ENCODE results near the gene TSR3. TPM values are rescaled to one million over a fixed set of nuclear protein-coding genes. Genes with fewer than 3 reads are reported as not detected.

The TSR3 gene
- total RNA-seq (2014; rRNA removed; shearing (Covaris generic)) = 88.1 and 96.8 TPM in 2 replicates

- peak; percentile 70 for DNase-seq (ENCODE audit: low spot score)
- in situ Hi-C loops (cut with HindIII; ENCODE audit: low sequenced_read_pairs) = no loop called here
Measured at GRCh38 chr16:1351582-1352362, at the start of gene TSR3, which contains the start of gene GNPTG. Gene TSR3 (minus strand): TSS chr16:1351878. CDS start chr16:1351804, 74 bp downstream. Gene GNPTG (plus strand): TSS chr16:1351931. CDS start chr16:1351966, 35 bp downstream.

- DNase-seq (ENCODE audit: low spot score) = no peak
Measured at GRCh38 chr16:1401061-1401757, 49.5 kb upstream of the TSR3 start.

DNA sequence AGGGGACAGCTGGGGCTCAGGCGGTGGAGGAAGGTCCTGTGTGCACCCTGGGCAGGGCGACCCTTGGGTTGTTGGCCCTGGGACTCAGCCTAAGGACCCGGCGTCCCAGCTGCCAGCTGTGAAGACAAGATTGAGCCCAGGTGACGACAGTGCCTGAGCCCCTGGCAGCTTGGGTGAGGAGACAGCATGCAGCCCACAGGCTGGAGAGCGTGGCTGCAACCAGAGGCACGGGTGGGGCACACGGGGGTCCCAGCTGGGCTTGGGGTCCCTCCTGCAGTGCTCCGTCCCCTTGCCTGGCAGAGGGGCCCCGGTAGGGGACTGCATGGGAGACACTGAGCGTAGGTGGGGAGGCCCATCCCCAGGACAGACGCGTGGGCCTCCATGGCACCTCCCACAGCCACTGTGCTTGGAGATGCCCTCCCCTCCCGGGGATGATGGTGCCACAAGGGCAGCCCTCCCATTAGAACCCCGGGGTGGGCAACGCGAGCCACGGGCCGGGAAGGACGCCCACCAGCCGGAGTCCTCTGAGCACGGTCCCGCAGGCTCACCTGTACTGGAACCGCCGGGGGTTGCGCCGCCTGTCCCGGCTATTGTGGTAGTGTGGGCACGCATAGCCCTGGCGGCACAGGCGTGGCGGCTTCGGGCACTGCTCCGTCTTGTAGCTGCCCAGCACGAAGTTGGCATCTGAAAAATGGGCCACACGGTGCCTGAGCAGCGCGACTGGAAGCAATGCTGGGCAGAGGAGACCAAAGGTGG lies 47.3 kb upstream of the TSR3 start:
- in situ Hi-C loops (cut with HindIII; ENCODE audit: low sequenced_read_pairs) = no loop called here

More at GRCh38 chr16:1401061-1401757, 49.5 kb upstream of the TSR3 start:
- in situ Hi-C loops (cut with HindIII; ENCODE audit: low sequenced_read_pairs) = no loop called here

GRCh38 chr16:1398351-1398750 lies 46.7 kb upstream of the TSR3 start:
- in situ Hi-C loops (cut with HindIII; ENCODE audit: low sequenced_read_pairs) = no loop called here

More for the DNA sequence above, 47.3 kb upstream of the TSR3 start:
- DNase-seq (ENCODE audit: low spot score) = no peak

GRCh38 chr16:1397779-1398178 lies 46.1 kb upstream of the TSR3 start:
- in situ Hi-C loops (cut with HindIII; ENCODE audit: low sequenced_read_pairs) = no loop called here
- DNase-seq (ENCODE audit: low spot score) = no peak

More at GRCh38 chr16:1398351-1398750, 46.7 kb upstream of the TSR3 start:
- DNase-seq (ENCODE audit: low spot score) = no peak

DNA sequence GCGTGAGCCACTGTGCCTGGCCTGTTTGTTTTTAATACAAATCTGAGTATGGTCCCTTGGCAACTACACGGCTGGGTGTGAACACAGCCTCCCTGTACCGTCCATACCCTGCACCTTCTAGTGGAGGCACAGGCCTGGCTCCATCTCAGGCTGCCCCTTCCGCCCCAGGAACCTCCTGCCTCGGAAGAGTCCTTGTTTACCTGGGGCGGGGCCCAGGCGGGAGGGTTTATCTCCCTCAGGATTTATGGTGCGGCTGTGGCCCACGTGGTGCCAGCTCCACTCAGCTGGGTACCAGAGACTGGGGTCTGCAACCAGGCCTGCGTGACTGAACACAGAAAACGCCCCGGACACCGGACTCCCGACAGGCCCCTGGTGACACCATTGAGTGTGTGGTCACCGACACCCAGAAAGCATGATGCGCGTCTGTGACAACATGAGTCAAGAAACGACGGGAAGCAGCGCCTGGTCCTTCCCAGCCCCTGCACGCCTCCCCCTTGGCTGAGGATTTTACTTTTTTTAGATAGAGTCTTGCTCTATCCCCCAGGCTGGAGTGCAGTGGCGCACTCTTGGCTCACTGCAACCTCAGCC lies 43.9 kb upstream of the TSR3 start:
- in situ Hi-C loops (cut with HindIII; ENCODE audit: low sequenced_read_pairs) = no loop called here

DNA sequence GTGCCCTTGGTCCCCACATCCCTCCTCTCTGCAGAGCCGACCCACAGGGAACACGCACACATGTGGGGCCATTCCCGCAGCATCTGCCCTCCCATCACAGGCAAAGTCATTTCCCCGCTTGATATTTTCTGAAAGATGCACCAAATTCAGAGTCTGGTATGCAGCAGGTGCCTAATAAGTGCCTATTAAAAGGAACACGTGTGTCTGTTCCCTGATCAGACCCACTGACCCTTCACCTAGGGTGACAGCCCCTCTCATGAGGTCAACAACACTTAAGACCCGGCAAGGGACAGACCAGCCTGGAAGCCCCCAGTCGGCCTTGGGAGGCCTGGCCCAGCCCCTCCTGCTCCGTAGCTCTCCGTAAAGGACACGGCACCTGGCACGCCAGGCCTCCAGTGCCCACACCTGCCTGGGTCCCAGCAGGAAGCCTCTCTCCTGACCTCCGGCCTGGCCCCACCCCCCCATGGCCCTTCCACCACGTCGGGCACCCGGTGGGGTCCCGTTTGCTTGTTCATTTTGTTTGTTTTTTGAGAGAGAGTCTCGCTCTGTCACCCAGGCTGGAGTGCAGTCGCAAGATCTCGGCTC lies 42.8 kb upstream of the TSR3 start:
- in situ Hi-C loops (cut with HindIII; ENCODE audit: low sequenced_read_pairs) = no loop called here
- no peak for DNase-seq (ENCODE audit: low spot score)

More for the DNA sequence above, 43.9 kb upstream of the TSR3 start:
- DNase-seq (ENCODE audit: low spot score) = no peak

- DNase-seq (ENCODE audit: low spot score) = no peak
- in situ Hi-C loops (cut with HindIII; ENCODE audit: low sequenced_read_pairs) = no loop called here
Measured at GRCh38 chr16:1393613-1394176, 42.0 kb upstream of the TSR3 start.

GRCh38 chr16:1392826-1393225 lies 41.1 kb upstream of the TSR3 start:
- in situ Hi-C loops (cut with HindIII; ENCODE audit: low sequenced_read_pairs) = no loop called here
- no peak for DNase-seq (ENCODE audit: low spot score)

DNA sequence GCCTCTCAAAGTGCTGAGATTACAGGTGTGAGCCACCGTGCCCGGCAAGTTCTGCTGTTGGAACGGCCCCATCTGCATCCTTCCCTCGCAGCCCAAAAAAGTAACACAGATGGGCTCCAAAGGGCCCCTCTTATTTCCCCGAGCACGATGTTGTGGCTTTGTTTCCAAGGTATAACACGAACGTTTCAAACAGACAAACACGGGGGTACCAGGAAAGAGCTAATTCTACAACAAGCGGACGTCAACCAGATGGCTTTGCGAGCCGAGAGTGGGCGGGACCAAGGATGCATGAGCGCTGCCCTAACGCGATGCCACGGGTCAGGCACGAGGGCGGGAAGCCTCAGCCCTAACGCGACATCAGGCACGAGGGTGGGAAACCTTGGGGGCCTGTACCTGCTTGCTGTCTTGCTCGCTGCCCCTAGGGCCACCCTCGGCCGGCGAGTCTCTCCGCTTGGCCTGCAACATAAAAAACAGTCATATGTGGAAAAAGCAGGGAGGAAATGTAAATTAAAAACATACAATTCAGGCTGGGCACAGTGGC lies 38.6 kb upstream of the TSR3 start:
- DNase-seq (ENCODE audit: low spot score) = no peak
- in situ Hi-C loops (cut with HindIII; ENCODE audit: low sequenced_read_pairs) = no loop called here

DNA sequence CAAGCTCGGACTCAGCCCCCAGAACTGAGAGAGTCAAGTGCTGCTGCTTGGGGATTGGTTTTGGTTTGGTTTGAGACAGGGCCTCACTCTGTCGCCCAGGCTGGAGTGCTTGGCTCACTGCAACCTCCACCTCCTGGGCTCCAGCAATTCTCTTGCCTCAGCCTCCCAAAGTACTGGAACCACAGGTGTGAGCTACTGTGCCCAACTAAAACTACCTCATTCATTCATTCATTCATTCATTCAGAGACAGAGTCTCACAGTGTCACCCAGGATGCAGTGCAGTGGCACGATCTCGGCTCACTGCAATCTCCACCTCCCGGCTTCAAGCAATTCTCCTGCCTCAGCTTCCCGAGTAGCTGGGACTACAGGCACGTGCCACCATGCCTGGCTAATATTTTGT lies 38.1 kb upstream of the TSR3 start:
- in situ Hi-C loops (cut with HindIII; ENCODE audit: low sequenced_read_pairs) = no loop called here

DNA sequence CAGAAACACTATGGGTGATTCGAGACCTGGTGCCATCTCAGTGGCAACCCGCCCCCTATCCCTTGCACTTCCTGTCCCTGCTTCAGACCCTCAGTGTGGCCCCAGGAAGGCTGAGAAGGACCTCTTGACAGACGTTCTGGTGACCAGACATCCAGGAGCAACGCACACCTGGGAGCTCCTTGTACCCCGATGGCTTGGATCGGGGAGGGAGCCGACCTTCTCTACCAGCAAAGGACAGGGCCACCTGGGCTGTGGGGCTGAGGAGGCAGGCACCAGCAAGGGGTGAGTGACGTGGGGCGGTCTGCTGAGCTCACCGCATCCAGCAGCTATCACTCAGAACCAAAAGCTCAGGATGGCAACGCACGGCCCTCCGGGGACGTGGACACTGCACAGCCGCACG lies 35.7 kb upstream of the TSR3 start:
- no peak for DNase-seq (ENCODE audit: low spot score)
- in situ Hi-C loops (cut with HindIII; ENCODE audit: low sequenced_read_pairs) = no loop called here

More for the DNA sequence above, 38.1 kb upstream of the TSR3 start:
- DNase-seq (ENCODE audit: low spot score) = no peak

GRCh38 chr16:1385232-1385631 lies 33.6 kb upstream of the TSR3 start:
- no peak for DNase-seq (ENCODE audit: low spot score)
- in situ Hi-C loops (cut with HindIII; ENCODE audit: low sequenced_read_pairs) = no loop called here

DNA sequence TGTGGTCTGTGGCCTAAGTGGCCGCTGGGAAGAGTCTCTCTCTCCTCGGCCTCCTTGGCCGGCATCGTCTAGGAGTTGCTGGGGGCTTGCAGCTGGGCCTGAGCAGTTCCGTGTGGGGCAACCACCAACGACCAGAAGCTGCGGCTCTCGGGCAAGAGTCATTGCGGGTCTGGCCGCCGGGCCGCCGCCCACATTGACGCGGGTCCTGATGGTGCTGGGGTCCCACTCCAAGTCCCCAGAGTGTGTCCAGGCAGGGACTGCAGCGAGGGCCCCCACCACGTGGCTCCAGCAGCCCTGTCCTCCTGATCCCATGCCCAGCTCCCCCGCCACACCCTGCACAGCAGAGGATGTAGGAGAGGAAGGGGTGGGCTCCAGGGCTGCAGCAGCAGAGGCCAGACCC lies 31.9 kb upstream of the TSR3 start:
- DNase-seq (ENCODE audit: low spot score) = no peak
- in situ Hi-C loops (cut with HindIII; ENCODE audit: low sequenced_read_pairs) = no loop called here

- no peak for DNase-seq (ENCODE audit: low spot score)
- in situ Hi-C loops (cut with HindIII; ENCODE audit: low sequenced_read_pairs) = no loop called here
Measured at GRCh38 chr16:1381612-1382406, 30.1 kb upstream of the TSR3 start.

- in situ Hi-C loops (cut with HindIII; ENCODE audit: low sequenced_read_pairs) = no loop called here
- DNase-seq (ENCODE audit: low spot score) = no peak
Measured at GRCh38 chr16:1380195-1380594, 28.5 kb upstream of the TSR3 start.

GRCh38 chr16:1379304-1380076 lies 27.8 kb upstream of the TSR3 start:
- in situ Hi-C loops (cut with HindIII; ENCODE audit: low sequenced_read_pairs) = no loop called here
- DNase-seq (ENCODE audit: low spot score) = peak; percentile 14

Measured in G401 (cell line).